MM.1S (cell line): Measurements from ENCODE around the gene OXLD1.

Experiments
- DNase-seq: peaks from one replicate; pipeline ENCODE4 v3.0.0-alpha.2; 2015
- H2AFZ ChIP-seq: fragments of 300-600 bp; sonication (generic); 2 replicates; pipeline ENCODE4 v1.6.0; 2016; ENCODE audit warnings: antibody characterized with exemption, low read length
- H3F3A ChIP-seq: fragments of 300-600 bp; sonication (generic); 2 replicates; pipeline ENCODE4 v1.6.1; 2016; ENCODE audit warnings: mild to moderate bottlenecking, antibody characterized with exemption, low read length, moderate library complexity, mixed read lengths; ENCODE audit not compliant: insufficient read depth
- H3K27ac ChIP-seq: fragments of 300-600 bp; sonication (generic); 2 replicates; pipeline ENCODE4 v1.5.1; 2016; ENCODE audit warnings: mild to moderate bottlenecking, low read length
- H3K27me3 ChIP-seq: fragments of 300-600 bp; sonication (generic); replicated peaks from 2 replicates; pipeline ENCODE4 v1.6.0; 2016; ENCODE audit warnings: low read length; ENCODE audit not compliant: insufficient read depth
- H3K36me3 ChIP-seq: fragments of 300-600 bp; sonication (generic); replicated peaks from 2 replicates; pipeline ENCODE4 v1.6.1; 2016; ENCODE audit warnings: mild to moderate bottlenecking, low read length, mixed read lengths; ENCODE audit not compliant: insufficient read depth
- H3K4me1 ChIP-seq: fragments of 300-600 bp; sonication (generic); 2 replicates; pipeline ENCODE4 v1.6.1; 2016; ENCODE audit warnings: low read length, mixed read lengths
- H3K4me2 ChIP-seq: fragments of 300-600 bp; sonication (generic); 2 replicates; pipeline ENCODE4 v1.6.0; 2016; ENCODE audit warnings: low read depth, low read length
- H3K4me3 ChIP-seq: fragments of 300-600 bp; sonication (generic); 2 replicates; pipeline ENCODE4 v1.5.1; 2016; ENCODE audit warnings: low read length, mixed read lengths
- H3K79me2 ChIP-seq: fragments of 300-600 bp; sonication (generic); 2 replicates; pipeline ENCODE4 v1.6.1; 2016; ENCODE audit warnings: mixed run types, low read length, mixed read lengths
- H3K9ac ChIP-seq: fragments of 300-600 bp; sonication (generic); 2 replicates; pipeline ENCODE4 v1.6.1; 2016; ENCODE audit warnings: low read length, mixed read lengths
- H3K9me2 ChIP-seq: fragments of 300-600 bp; sonication (generic); replicated peaks from 2 replicates; pipeline ENCODE4 v1.6.1; 2016; ENCODE audit warnings: mild to moderate bottlenecking, low read length, mixed read lengths; ENCODE audit not compliant: insufficient read depth
- H3K9me3 ChIP-seq: fragments of 300-600 bp; sonication (generic); replicated peaks from 2 replicates; pipeline ENCODE4 v1.6.1; 2016; ENCODE audit warnings: mild to moderate bottlenecking, low read length, mixed read lengths; ENCODE audit not compliant: insufficient read depth
- H4K20me1 ChIP-seq: fragments of 300-600 bp; sonication (generic); 2 replicates; pipeline ENCODE4 v1.6.1; 2016; ENCODE audit warnings: mild to moderate bottlenecking, low read length, moderate library complexity, mixed read lengths; ENCODE audit not compliant: insufficient read depth
- EZH2 ChIP-seq: fragments of 300-600 bp; sonication (generic); optimal IDR thresholded peaks from 2 replicates; pipeline ENCODE3; 2017; ENCODE audit warnings: low read depth, mild to moderate bottlenecking, antibody characterized with exemption, low read length, mixed read lengths
- EZH2phosphoT487 ChIP-seq: fragments of 300-600 bp; sonication (generic); IDR thresholded peaks from 2 replicates; pipeline ENCODE4 v1.6.1; 2018; ENCODE audit warnings: antibody characterized with exemption, low read length
- TF ChIP-seq, protein P1 (sequence below): fragments of 300-600 bp; sonication (generic); IDR thresholded peaks from 2 replicates; pipeline ENCODE4 v1.5.1; 2016; ENCODE audit warnings: antibody characterized with exemption, low read length, mixed read lengths

Gene OXLD1

DNA sequence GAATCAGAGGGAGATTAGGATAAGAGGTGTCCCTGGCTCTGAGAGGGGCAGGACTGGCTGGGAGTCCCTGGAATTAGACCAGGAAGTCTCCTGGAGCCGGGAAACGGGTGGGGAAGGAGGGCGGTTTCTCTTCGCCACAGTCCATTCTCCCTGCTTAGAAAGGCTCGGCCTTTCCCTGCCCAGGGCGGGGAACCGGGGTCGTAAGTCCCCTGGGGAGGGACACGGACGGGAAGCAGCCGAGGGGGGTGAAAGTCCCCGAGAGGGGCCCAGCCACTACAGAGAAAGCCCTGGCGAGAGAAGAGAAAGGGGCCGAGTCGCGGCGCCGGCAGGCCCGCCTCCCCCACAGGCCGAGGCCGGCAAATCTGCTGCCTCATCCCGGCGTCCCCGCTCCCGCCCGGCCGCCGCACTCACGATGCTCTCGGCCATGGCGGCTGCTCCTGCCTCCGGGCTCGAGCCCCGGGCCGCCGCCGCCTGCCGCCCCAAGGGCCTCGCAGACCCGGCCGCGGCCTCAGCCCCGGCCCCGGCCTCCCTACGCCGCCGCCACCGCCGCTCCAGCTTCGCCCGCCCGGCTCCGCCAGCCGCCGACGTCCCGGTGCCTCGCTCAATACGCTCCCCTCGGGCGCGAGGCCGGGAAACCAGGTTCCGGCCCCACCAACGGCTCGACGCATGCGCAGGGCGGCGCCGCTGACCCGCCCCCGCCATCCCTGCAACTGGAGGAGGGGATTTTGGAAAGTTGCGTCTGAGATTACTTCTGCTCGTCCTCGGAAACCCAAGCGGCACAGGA lies 29.7 kb downstream of the OXLD1 start, which contains the start of the genes NPLOC4 and TSPAN10:
Gene NPLOC4 (minus strand): TSS at position 608 of the 784 bp plus-strand sequence. CDS start 182 bp downstream, at position 426.
Gene TSPAN10 (plus strand): TSS at position 692 of the 784 bp plus-strand sequence. CDS start 5,217 bp downstream, outside the sequence.
- Histone ChIP-seq H3K4me1 (peaks cover 4% of the 10 kb centered on the region), H3K9me3 (no peaks in the 10 kb centered on the region), H3K4me2 (peak within 1 kb of the TSS; percentile 65), H3K27ac (peak within 1 kb of the TSS; percentile 67), H3K9ac (peak within 1 kb of the TSS; percentile 94), H3K36me3 (no peaks in the 10 kb centered on the region), H4K20me1 (peaks cover 5% of the 10 kb centered on the region), H3F3A (peaks cover 4% of the 10 kb centered on the region; the same call in 1 of the 2 replicates), H2AFZ (peak within 1 kb of the TSS; percentile 69), H3K79me2 (peaks cover 50% of the 10 kb centered on the region), H3K27me3 (no peaks in the 10 kb centered on the region; the same call in 1 of the 2 replicates), H3K4me3 (peak within 1 kb of the TSS; percentile 100), H3K9me2 (no peaks in the 10 kb centered on the region)
- peak; percentile 82 for DNase-seq
- TF ChIP-seq EZH2phosphoT487 (no peak), EZH2 (no peak)
- TF ChIP-seq, protein P1, sequence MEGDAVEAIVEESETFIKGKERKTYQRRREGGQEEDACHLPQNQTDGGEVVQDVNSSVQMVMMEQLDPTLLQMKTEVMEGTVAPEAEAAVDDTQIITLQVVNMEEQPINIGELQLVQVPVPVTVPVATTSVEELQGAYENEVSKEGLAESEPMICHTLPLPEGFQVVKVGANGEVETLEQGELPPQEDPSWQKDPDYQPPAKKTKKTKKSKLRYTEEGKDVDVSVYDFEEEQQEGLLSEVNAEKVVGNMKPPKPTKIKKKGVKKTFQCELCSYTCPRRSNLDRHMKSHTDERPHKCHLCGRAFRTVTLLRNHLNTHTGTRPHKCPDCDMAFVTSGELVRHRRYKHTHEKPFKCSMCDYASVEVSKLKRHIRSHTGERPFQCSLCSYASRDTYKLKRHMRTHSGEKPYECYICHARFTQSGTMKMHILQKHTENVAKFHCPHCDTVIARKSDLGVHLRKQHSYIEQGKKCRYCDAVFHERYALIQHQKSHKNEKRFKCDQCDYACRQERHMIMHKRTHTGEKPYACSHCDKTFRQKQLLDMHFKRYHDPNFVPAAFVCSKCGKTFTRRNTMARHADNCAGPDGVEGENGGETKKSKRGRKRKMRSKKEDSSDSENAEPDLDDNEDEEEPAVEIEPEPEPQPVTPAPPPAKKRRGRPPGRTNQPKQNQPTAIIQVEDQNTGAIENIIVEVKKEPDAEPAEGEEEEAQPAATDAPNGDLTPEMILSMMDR: no peak

DNA sequence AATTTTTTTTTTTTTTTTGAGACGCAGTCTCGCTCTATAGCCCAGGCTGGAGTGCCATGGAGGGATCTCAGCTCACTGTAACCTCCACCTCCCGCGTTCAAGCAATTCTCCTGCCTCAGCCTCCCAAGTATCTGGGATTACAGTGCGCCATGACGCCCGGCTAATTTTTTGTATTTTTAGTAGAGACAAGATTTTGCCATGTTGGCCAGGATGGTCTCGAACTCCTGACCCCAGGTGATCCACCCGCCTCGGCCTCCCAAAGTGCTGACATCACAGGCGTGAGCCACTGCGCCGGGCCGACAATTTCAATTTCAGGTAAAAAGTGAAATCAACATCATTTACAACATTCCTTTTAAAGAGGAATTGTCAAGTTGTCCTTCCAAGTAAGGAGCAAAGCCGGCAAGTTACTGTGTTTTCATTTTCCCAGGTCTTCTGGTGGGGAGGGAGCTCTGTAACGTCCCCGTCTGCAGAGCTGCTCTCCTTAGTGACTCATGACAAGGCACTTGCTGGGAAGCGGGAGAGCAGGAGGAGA lies 30.4 kb downstream of the OXLD1 start:
- Histone ChIP-seq H3K9me3 (no peaks in the 10 kb centered on the region), H3K27me3 (no peaks in the 10 kb centered on the region), H3K9me2 (no peaks in the 10 kb centered on the region), H3K27ac (peak overlapping the region; percentile 67), H4K20me1 (peaks cover 8% of the 10 kb centered on the region), H3K36me3 (no peaks in the 10 kb centered on the region), H3K4me1 (peaks cover 4% of the 10 kb centered on the region), H3K9ac (peak overlapping the region; percentile 94), H2AFZ (peak overlapping the region; percentile 47; the same call in 1 of the 2 replicates), H3K79me2 (peaks cover 54% of the 10 kb centered on the region), H3F3A (peaks cover 4% of the 10 kb centered on the region; the same call in 1 of the 2 replicates), H3K4me3 (peak overlapping the region; percentile 100), H3K4me2 (peak overlapping the region; percentile 65)
- DNase-seq: peak; percentile 12
- TF ChIP-seq EZH2phosphoT487 (no peak), EZH2 (no peak)
- TF ChIP-seq, protein P1: no peak

DNA sequence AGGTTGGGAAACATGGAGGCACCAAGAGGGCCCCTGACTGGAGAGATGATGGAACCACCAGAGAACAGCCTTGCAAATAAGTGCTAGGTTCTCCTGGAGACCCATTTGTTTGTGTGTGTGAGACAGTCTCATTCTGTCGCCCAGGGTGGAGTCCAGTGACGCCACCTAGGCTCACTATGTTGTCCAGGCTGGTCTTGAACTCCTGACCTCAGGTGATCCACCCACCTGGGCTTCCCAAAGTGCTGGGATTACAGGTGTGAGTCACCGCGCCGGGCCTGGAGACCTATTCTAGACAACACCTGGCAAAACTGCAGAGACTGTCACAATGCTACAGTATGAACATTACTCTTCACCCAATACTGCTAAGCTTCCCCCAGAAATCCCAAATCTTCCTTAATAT lies 31.0 kb downstream of the OXLD1 start:
- H3K27me3 ChIP-seq: no peaks in the 10 kb centered on the region
- no peaks in the 10 kb centered on the region for H3K36me3 ChIP-seq
- H3K4me3 ChIP-seq: peak overlapping the region; percentile 100; the same call in 1 of the 2 replicates
- H4K20me1 ChIP-seq: peaks cover 8% of the 10 kb centered on the region
- H3K79me2 ChIP-seq: peaks cover 58% of the 10 kb centered on the region
- H3K9me2 ChIP-seq: no peaks in the 10 kb centered on the region
- no peak for DNase-seq
- no peaks in the 10 kb centered on the region for H3K9me3 ChIP-seq
- H2AFZ ChIP-seq: no peak overlapping the region
- H3F3A ChIP-seq: peaks cover 4% of the 10 kb centered on the region; the same call in 1 of the 2 replicates
- no peak for TF ChIP-seq EZH2
- TF ChIP-seq, protein P1: no peak
- no peak for TF ChIP-seq EZH2phosphoT487
- peak overlapping the region; percentile 94; the same call in 1 of the 2 replicates for H3K9ac ChIP-seq
- peak overlapping the region; percentile 65 for H3K4me2 ChIP-seq
- no peak overlapping the region for H3K27ac ChIP-seq
- peaks cover 4% of the 10 kb centered on the region for H3K4me1 ChIP-seq
